ENCODE measurements around the gene TCTN1.

DNA sequence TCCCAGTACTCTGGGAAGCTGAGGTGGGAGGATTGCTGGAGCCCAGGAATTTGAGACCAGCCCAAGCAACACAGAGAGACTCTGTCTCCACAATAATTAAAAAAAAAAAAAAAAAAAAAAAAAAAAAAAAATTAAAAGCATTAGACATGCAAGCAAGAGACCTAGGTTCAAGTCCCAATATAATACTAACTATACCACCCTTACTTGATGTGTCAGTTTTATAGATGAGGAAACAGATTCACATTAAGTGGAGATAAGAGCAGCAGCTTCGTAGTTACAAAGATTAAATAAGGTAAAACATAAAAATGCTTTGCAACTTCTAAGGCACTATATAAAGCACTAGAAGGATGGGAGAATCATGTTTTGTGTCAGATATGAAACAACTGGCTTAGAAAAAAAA is 39.9 kb upstream of the TCTN1 start:
- TF ChIP-seq POLR2A (IDR thresholded peaks at IDR 0.05; ENCODE audit: low read depth, low read length) = no peak
- TF ChIP-seq POLR2AphosphoS5 (IDR thresholded peaks at IDR 0.05; ENCODE audit: low read depth, low read length) = no peak
- no peak for TF ChIP-seq TAF1 (IDR thresholded peaks at IDR 0.05; ENCODE audit: low read depth, low read length)
- no peak for TF ChIP-seq POU2F2 (IDR thresholded peaks at IDR 0.05; ENCODE audit: low read depth, low read length)
- TF ChIP-seq SPI1 (IDR thresholded peaks at IDR 0.05; ENCODE audit: low read depth, low read length) = no peak

All from GM12891 (cell line).